Esophagus muscularis mucosa (tissue), 4 donors: ENCODE measurements around the gene CIDEB. TPM values are rescaled to one million over a fixed set of nuclear protein-coding genes. Genes with fewer than 3 reads are reported as not detected.
A peak's percentile ranks its signal among the peaks of the same experiment; 100 is the strongest.
"Not testable (repeated sequence)": the region's sequence is repeated elsewhere in the genome, so short reads cannot be mapped to it uniquely, and the experiment has no call there.

Experiments
- DNase-seq: peaks from one replicate; pipeline ENCODE4 v3.0.0-alpha.2; 2017; ENCODE audit errors: extremely low spot score
- H3K27ac ChIP-seq, 4 donors: fragments of 200-600 bp; sonication (generic); replicated peaks in 1 of 4; 1 replicate in 3 of 4; 2 replicates in 1 of 4; pipeline ENCODE4 v1.5.1; 2016 to 2019; ENCODE audit warnings: mild to moderate bottlenecking in 1 of 4
- H3K27me3 ChIP-seq, 4 donors: fragments of 200-600 bp; sonication (generic); one replicate each; pipeline versions ENCODE4 v1.5.1 to v1.6.0; 2016 to 2019
- H3K36me3 ChIP-seq, 4 donors: fragments of 200-600 bp; sonication (generic); one replicate each; pipeline ENCODE4 v1.5.1; 2016 to 2019
- H3K4me1 ChIP-seq, 4 donors: fragments of 200-600 bp; sonication (generic); one replicate each; pipeline ENCODE4 v1.5.1; 2016 to 2019
- H3K4me3 ChIP-seq, 4 donors: fragments of 200-600 bp; sonication (generic); 1 replicate in 2 of 4; 2 replicates in 2 of 4; pipeline ENCODE4 v1.5.1; 2016 to 2019; ENCODE audit warnings: mild to moderate bottlenecking in 4 of 4, moderate library complexity in 1 of 4
- H3K9me3 ChIP-seq, 4 donors: fragments of 200-600 bp; sonication (generic); 1 replicate in 3 of 4; 2 replicates in 1 of 4; pipeline ENCODE4 v1.5.1; 2016 to 2019
- CTCF ChIP-seq, 3 experiments: fragments of 200-600 bp in 2 of 3; fragments of 450-650 bp in 1 of 3; sonication (generic) in 2 of 3; IDR thresholded peaks; one replicate each; pipeline ENCODE4 v1.5.1; 2017 to 2019; ENCODE audit warnings: antibody characterized with exemption in 3 of 3, mild to moderate bottlenecking in 2 of 3, moderate library complexity in 1 of 3
- EP300 ChIP-seq: sonication (generic); formaldehyde crosslinking; IDR thresholded peaks from one replicate; pipeline ENCODE4 v1.6.1; 2017; ENCODE audit warnings: antibody characterized with exemption
- POLR2A ChIP-seq: fragments of 450-650 bp; IDR thresholded peaks from one replicate; pipeline ENCODE4 v1.6.1; 2017; ENCODE audit warnings: antibody characterized with exemption, moderate library complexity, mild to moderate bottlenecking, low read depth
- POLR2AphosphoS5 ChIP-seq, 2 donors: sonication (generic); formaldehyde crosslinking; IDR thresholded peaks; one replicate each; pipeline ENCODE4 v1.6.1; 2017; ENCODE audit warnings: antibody characterized with exemption in 2 of 2
- WGBS: methylation state at CpG from one replicate; pipeline ENCODE4 v1.1.5; 2018; 5-methylcytosine and 5-hydroxymethylcytosine counted together
- intact Hi-C: fragments of 100-400 bp; cut with DNase I; formaldehyde crosslinking; loops from one replicate; pipeline ENCODE4 v1.15.1; 2023
- total RNA-seq, 4 donors: library from RNA; depleted of rRNA; stranded (reverse); fragments of >200 nt; gene quantifications; one replicate each; pipeline versions ENCODE4 v1.1.0 to v1.2.1, GENCODE V29; 2016

The CIDEB gene
- 10 to 100 TPM in 1 of 4 donors, 1 to 10 TPM in 3; 6.6 to 12.5 (median 8.1) TPM for total RNA-seq

- 58% methylated on average over 6 of the region's 6 CpGs for WGBS
- TF ChIP-seq CTCF (IDR thresholded peaks at IDR 0.05) (peak; percentile 78 to 97 (median 79)), POLR2AphosphoS5 (IDR thresholded peaks at IDR 0.05) (peak in 1 of 2 donors; percentile 7), EP300 (no peak), POLR2A (no peak)
- intact Hi-C loops = no loop called here
- peaks cover 23 to 48% (median 40%) of the 10 kb centered on the region in 4 donors for H3K4me1 ChIP-seq
- H3K27me3 ChIP-seq = no peaks in the 10 kb centered on the region
- H3K36me3 ChIP-seq = peaks cover 40 to 51% (median 49%) of the 10 kb centered on the region in 4 donors
- H3K4me3 ChIP-seq = no peak within 1 kb of the TSS
- DNase-seq = no peak
- H3K9me3 ChIP-seq = no peaks in the 10 kb centered on the region
- peak within 1 kb of the TSS in 1 of 4 donors; percentile 8 for H3K27ac ChIP-seq
These were observed at the start of gene CIDEB for GRCh38 chr14:24307575-24308341. Gene CIDEB (minus strand): TSS chr14:24307977. CDS start chr14:24307858, 119 bp downstream.

DNA sequence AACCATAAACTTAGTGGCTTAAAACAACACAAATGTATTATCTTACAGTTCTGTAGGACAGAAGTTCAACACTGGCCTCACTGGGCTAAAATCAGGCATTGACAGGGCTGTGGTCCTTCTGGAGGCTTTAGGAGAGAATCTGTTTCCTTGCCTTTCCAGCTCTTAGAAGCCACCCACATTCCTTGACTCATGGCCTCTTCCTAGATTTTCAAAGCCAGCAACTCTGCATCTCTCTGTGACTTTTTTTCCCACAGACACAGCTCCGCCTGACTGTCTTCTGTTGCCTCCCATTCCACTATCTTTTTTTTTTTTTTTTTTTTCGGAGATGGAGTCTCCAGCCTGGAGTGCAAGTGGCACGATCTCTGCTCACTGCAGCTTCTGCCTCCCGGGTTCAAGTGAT, 48.4 kb upstream of the CIDEB start:
- no peaks in the 10 kb centered on the region for H3K36me3 ChIP-seq
- TF ChIP-seq POLR2AphosphoS5 (IDR thresholded peaks at IDR 0.05) = no peak
- no peak for TF ChIP-seq EP300
- TF ChIP-seq POLR2A = no peak
- TF ChIP-seq CTCF (IDR thresholded peaks at IDR 0.05) = no peak
- no peaks in the 10 kb centered on the region for H3K27me3 ChIP-seq
- no peak overlapping the region for H3K4me3 ChIP-seq
- H3K27ac ChIP-seq = no peak overlapping the region
- intact Hi-C loops = no loop called here
- H3K4me1 ChIP-seq = peaks cover 0 to 24% (median 21%) of the 10 kb centered on the region in 4 donors
- 90% methylated on average over 4 of the region's 4 CpGs for WGBS
- DNase-seq = no peak
- H3K9me3 ChIP-seq = no peaks in the 10 kb centered on the region

- intact Hi-C loops = no loop called here
- DNase-seq = no peak
- WGBS = 87% methylated on average over 7 of the region's 7 CpGs
These were observed 47.2 kb upstream of the CIDEB start for GRCh38 chr14:24355009-24355408.

GRCh38 chr14:24354482-24354825, 46.7 kb upstream of the CIDEB start:
- peak overlapping the region in 3 of 4 donors; percentile 5 to 65 (median 26) for H3K27ac ChIP-seq
- not testable (repeated sequence) for H3K4me3 ChIP-seq

More at GRCh38 chr14:24355009-24355408, 47.2 kb upstream of the CIDEB start:
- Histone ChIP-seq H3K36me3 (no peaks in the 10 kb centered on the region), H3K4me1 (peaks cover 0 to 24% (median 21%) of the 10 kb centered on the region in 4 donors), H3K9me3 (no peaks in the 10 kb centered on the region), H3K27ac (no peak overlapping the region), H3K4me3 (no peak overlapping the region), H3K27me3 (no peaks in the 10 kb centered on the region)
- TF ChIP-seq POLR2AphosphoS5 (IDR thresholded peaks at IDR 0.05) = no peak
- TF ChIP-seq POLR2A = no peak
- no peak for TF ChIP-seq CTCF (IDR thresholded peaks at IDR 0.05)
- TF ChIP-seq EP300 = no peak

GRCh38 chr14:24353559-24354481, 46.0 kb upstream of the CIDEB start:
- no peaks in the 10 kb centered on the region for H3K27me3 ChIP-seq
- intact Hi-C loops = no loop called here
- H3K4me1 ChIP-seq = peaks cover 0 to 24% (median 21%) of the 10 kb centered on the region in 4 donors
- no peak for DNase-seq
- H3K27ac ChIP-seq = peak overlapping the region; percentile 5 to 65 (median 26)
- TF ChIP-seq POLR2A (no peak), EP300 (no peak)
- H3K36me3 ChIP-seq = no peaks in the 10 kb centered on the region
- WGBS = 79% methylated on average over 5 of the region's 5 CpGs
- H3K9me3 ChIP-seq = no peaks in the 10 kb centered on the region
- no peak overlapping the region for H3K4me3 ChIP-seq

More at GRCh38 chr14:24354482-24354825, 46.7 kb upstream of the CIDEB start:
- DNase-seq, intact Hi-C loops, H3K27me3 ChIP-seq, H3K9me3 ChIP-seq, H3K36me3 ChIP-seq: not testable (repeated sequence)
- 71% methylated on average over 3 of the region's 3 CpGs for WGBS
- H3K4me1 ChIP-seq = peaks cover 0 to 24% (median 21%) of the 10 kb centered on the region in 4 donors
